ENCODE results near the gene LTF.

GRCh38 chr3:46393554-46394434 lies 70.9 kb downstream of the LTF start:
- TF ChIP-seq CTCF (IDR thresholded peaks at IDR 0.05 in 4 of 5, conservative IDR thresholded peaks at IDR 0.05 in 1 of 5), result no peak
- no peak for TF ChIP-seq POLR2A (IDR thresholded peaks at IDR 0.05)

Measured in gastrocnemius medialis (tissue), 4 donors.